ENCODE data around the gene ZC3H8.
"Not testable (repeated sequence)": the region's sequence is repeated elsewhere in the genome, so short reads cannot be mapped to it uniquely, and the experiment has no call there.

ZC3H8 gene

DNA sequence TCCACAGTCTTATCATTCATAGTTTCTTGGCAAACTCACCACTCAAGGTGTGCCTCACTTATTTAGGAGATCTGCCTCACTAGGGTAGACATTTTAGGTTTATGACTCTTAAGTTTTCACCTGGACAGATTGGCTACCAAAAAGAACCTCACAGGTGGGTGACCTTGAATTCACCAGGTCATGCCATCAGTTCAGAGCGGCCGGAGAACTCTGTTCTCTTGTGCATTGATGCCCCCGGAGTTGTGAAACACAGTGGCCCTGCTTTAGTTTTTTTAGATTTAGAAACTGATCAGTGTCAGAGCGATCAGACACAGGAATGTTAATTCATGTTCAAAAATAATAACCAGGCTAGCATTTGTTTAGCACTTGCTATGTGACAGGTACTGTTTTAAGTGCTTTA is 27.2 kb upstream of the ZC3H8 start:
- not testable (repeated sequence) for H4K8ac ChIP-seq (ENCODE audit: low read depth, low read length); H3K4ac ChIP-seq (ENCODE audit: low read depth, low read length); H3K27ac ChIP-seq (ENCODE audit: low read depth, low read length); H3K79me1 ChIP-seq (ENCODE audit: low read length); H3K79me2 ChIP-seq (ENCODE audit: control insufficient read depth, insufficient read depth, low read length); H3K27me3 ChIP-seq (ENCODE audit: insufficient read depth, low read length, poor library complexity); H2BK120ac ChIP-seq (ENCODE audit: low read depth, low read length); H3K4me2 ChIP-seq (ENCODE audit: low read length); H2BK15ac ChIP-seq (replicated peaks; ENCODE audit: low read depth); H3K4me1 ChIP-seq (ENCODE audit: control insufficient read depth, low read depth, low read length); H2AK5ac ChIP-seq (ENCODE audit: low read length); H3K36me3 ChIP-seq (ENCODE audit: control insufficient read depth, insufficient read depth, low read length); H3K18ac ChIP-seq (ENCODE audit: low read length); H3K23ac ChIP-seq (ENCODE audit: low read length); H2BK5ac ChIP-seq (ENCODE audit: low read length); H4K5ac ChIP-seq (ENCODE audit: low read length); H3K56ac ChIP-seq (ENCODE audit: low read length); H3K9ac ChIP-seq (ENCODE audit: low read length); H3K4me3 ChIP-seq (ENCODE audit: low read length); DNase-seq
- no CpG with 5 or more reads among the region's 4 CpGs for WGBS (ENCODE audit: extremely low coverage, insufficient coverage, low lambda C conversion rate)

DNA sequence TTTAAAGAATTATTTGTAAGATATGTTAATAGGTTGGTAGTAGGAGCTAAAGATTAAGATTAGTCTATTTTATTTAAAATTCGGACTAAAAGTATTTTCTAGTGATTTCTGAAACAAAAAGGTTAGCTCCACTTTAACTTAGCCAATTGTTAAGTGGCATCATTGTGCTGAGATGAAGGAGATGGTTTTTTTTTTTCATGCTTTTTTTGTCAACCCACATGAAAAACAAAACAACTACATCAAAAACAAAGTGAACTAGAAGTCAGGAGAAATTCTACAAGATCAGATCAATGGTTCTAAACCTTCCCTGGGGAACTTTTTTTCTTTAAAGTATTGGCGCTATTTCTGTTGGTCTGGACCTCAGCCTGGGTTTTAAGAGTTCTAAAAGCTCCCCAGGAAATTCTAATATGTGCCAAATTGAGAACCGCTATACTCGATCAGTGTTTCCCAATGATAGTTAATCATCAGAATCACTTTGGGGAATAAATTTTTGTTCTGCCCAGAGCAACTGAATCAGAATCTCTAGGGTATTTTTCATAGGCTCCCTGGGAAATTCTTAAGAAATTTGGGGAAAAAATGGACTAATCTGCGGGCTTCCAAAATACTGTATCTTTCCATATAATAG is 22.9 kb upstream of the ZC3H8 start:
- H3K4ac ChIP-seq (ENCODE audit: low read depth, low read length) = no peak overlapping the region
- H4K8ac ChIP-seq (ENCODE audit: low read depth, low read length) = no peak overlapping the region
- H3K18ac ChIP-seq (ENCODE audit: low read length) = no peak overlapping the region
- H3K4me1 ChIP-seq (ENCODE audit: control insufficient read depth, low read depth, low read length) = no peaks in the 10 kb centered on the region
- no peak overlapping the region for H3K23ac ChIP-seq (ENCODE audit: low read length)
- no peak overlapping the region for H4K5ac ChIP-seq (ENCODE audit: low read length)
- no peaks in the 10 kb centered on the region for H3K79me1 ChIP-seq (ENCODE audit: low read length)
- H2AK5ac ChIP-seq (ENCODE audit: low read length) = no peak overlapping the region
- H2BK15ac ChIP-seq (replicated peaks; ENCODE audit: low read depth) = no peak overlapping the region
- H2BK5ac ChIP-seq (ENCODE audit: low read length) = no peak overlapping the region
- no peak overlapping the region for H3K56ac ChIP-seq (ENCODE audit: low read length)
- no peaks in the 10 kb centered on the region for H3K36me3 ChIP-seq (ENCODE audit: control insufficient read depth, insufficient read depth, low read length)
- H3K27ac ChIP-seq (ENCODE audit: low read depth, low read length) = no peak overlapping the region
- H3K9ac ChIP-seq (ENCODE audit: low read length) = no peak overlapping the region
- DNase-seq = no peak
- no peak overlapping the region for H3K4me3 ChIP-seq (ENCODE audit: low read length)
- H2BK120ac ChIP-seq (ENCODE audit: low read depth, low read length) = no peak overlapping the region
- H3K4me2 ChIP-seq (ENCODE audit: low read length) = no peak overlapping the region
- no peaks in the 10 kb centered on the region for H3K79me2 ChIP-seq (ENCODE audit: control insufficient read depth, insufficient read depth, low read length)
- no peaks in the 10 kb centered on the region for H3K27me3 ChIP-seq (ENCODE audit: insufficient read depth, low read length, poor library complexity)
- 100% methylated on average over 1 of the region's 5 CpGs for WGBS (ENCODE audit: extremely low coverage, insufficient coverage, low lambda C conversion rate)

DNA sequence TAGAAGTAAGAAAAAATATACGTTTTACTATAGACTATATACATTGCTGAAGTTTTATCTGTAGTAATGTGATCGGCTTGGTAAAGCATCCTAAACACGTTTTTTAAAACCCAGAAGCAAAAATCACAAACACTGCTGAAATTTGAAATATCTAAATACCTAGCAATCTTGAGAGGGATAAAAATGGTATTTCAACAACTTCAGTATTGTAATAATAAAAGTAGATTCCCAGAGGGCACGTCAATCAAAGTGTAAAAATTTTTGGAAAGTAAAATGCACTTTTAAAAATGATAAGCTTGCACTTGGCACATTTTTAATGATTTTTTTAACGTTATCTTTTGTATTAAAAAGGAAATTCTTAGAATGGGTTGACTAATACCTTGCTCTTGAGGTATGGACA is 22.1 kb upstream of the ZC3H8 start:
- H2BK120ac ChIP-seq (ENCODE audit: low read depth, low read length) = no peak overlapping the region
- no CpG with 5 or more reads among the region's 5 CpGs for WGBS (ENCODE audit: extremely low coverage, insufficient coverage, low lambda C conversion rate)
- no peak overlapping the region for H3K27ac ChIP-seq (ENCODE audit: low read depth, low read length)
- H4K5ac ChIP-seq (ENCODE audit: low read length) = no peak overlapping the region
- no peaks in the 10 kb centered on the region for H3K79me2 ChIP-seq (ENCODE audit: control insufficient read depth, insufficient read depth, low read length)
- H3K4me1 ChIP-seq (ENCODE audit: control insufficient read depth, low read depth, low read length) = peaks cover 2% of the 10 kb centered on the region
- no peak overlapping the region for H2AK5ac ChIP-seq (ENCODE audit: low read length)
- no peak overlapping the region for H3K23ac ChIP-seq (ENCODE audit: low read length)
- no peak overlapping the region for H3K56ac ChIP-seq (ENCODE audit: low read length)
- no peak overlapping the region for H2BK15ac ChIP-seq (replicated peaks; ENCODE audit: low read depth)
- H2BK5ac ChIP-seq (ENCODE audit: low read length) = no peak overlapping the region
- H3K4me2 ChIP-seq (ENCODE audit: low read length) = no peak overlapping the region
- no peak overlapping the region for H4K8ac ChIP-seq (ENCODE audit: low read depth, low read length)
- H3K79me1 ChIP-seq (ENCODE audit: low read length) = no peaks in the 10 kb centered on the region
- no peak overlapping the region for H3K9ac ChIP-seq (ENCODE audit: low read length)
- no peak overlapping the region for H3K4me3 ChIP-seq (ENCODE audit: low read length)
- no peaks in the 10 kb centered on the region for H3K36me3 ChIP-seq (ENCODE audit: control insufficient read depth, insufficient read depth, low read length)
- H3K4ac ChIP-seq (ENCODE audit: low read depth, low read length) = no peak overlapping the region
- H3K27me3 ChIP-seq (ENCODE audit: insufficient read depth, low read length, poor library complexity) = no peaks in the 10 kb centered on the region
- H3K18ac ChIP-seq (ENCODE audit: low read length) = no peak overlapping the region
- DNase-seq = no peak

DNA sequence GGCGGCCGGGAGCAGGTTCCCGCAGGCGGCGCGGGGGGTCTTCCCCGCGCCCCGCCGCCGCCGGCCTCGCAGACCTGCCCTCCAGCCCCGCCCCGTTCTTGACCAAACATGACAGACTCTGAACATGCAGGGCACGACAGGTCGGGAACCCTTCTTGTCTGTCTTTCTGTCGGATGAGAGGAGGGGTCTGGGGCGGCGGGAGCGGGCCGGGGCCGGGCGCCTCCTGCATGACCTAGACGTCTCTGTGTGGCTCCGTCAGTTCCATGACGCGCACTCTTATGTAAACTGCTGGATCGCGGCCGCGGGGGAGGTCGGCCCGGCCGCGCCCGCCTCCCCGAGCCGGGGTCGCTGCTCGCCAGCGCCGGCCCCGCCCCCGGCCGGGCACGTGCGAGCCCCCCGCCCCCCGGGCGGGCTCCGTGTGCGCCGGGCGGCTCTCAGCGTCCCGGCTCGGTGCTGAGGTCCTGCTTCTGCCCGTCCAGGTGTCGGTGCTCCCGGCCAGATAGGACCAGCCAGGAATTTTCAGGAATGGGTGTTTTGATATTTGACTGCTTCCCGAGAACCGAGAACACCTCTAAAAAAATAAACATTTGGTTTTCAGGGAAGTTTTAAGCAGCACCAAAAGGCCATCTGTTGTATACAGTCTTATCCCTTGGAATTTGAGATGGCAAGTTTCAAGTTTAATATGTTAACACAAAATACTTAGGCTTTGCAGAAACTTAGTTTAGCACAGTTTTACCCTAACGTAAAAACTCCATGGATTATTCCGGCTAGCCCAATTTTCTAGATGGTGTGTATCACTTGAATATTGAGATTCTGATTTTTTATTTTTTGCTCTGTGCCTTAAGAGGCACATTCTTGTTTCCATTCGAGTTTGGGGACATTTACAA is 21.3 kb upstream of the ZC3H8 start:
- Histone ChIP-seq H3K18ac (ENCODE audit: low read length) (peak overlapping the region; percentile 99), H3K27ac (ENCODE audit: low read depth, low read length) (peak overlapping the region; percentile 100), H3K36me3 (ENCODE audit: control insufficient read depth, insufficient read depth, low read length) (no peaks in the 10 kb centered on the region), H3K4me2 (ENCODE audit: low read length) (peak overlapping the region; percentile 75), H3K27me3 (ENCODE audit: insufficient read depth, low read length, poor library complexity) (no peaks in the 10 kb centered on the region), H2BK15ac (replicated peaks; ENCODE audit: low read depth) (no peak overlapping the region), H3K79me2 (ENCODE audit: control insufficient read depth, insufficient read depth, low read length) (no peaks in the 10 kb centered on the region), H4K8ac (ENCODE audit: low read depth, low read length) (peak overlapping the region; percentile 96), H3K4me3 (ENCODE audit: low read length) (peak overlapping the region; percentile 90), H4K5ac (ENCODE audit: low read length) (no peak overlapping the region), H3K23ac (ENCODE audit: low read length) (peak overlapping the region; percentile 80), H3K4me1 (ENCODE audit: control insufficient read depth, low read depth, low read length) (peaks cover 2% of the 10 kb centered on the region), H3K4ac (ENCODE audit: low read depth, low read length) (peak overlapping the region; percentile 98), H3K9ac (ENCODE audit: low read length) (peak overlapping the region; percentile 100), H3K56ac (ENCODE audit: low read length) (peak overlapping the region; percentile 99), H2AK5ac (ENCODE audit: low read length) (no peak overlapping the region), H3K79me1 (ENCODE audit: low read length) (no peaks in the 10 kb centered on the region), H2BK120ac (ENCODE audit: low read depth, low read length) (peak overlapping the region; percentile 88), H2BK5ac (ENCODE audit: low read length) (peak overlapping the region; percentile 99)
- WGBS (ENCODE audit: extremely low coverage, insufficient coverage, low lambda C conversion rate) = no CpG with 5 or more reads among the region's 66 CpGs
- DNase-seq = peak; percentile 94

DNA sequence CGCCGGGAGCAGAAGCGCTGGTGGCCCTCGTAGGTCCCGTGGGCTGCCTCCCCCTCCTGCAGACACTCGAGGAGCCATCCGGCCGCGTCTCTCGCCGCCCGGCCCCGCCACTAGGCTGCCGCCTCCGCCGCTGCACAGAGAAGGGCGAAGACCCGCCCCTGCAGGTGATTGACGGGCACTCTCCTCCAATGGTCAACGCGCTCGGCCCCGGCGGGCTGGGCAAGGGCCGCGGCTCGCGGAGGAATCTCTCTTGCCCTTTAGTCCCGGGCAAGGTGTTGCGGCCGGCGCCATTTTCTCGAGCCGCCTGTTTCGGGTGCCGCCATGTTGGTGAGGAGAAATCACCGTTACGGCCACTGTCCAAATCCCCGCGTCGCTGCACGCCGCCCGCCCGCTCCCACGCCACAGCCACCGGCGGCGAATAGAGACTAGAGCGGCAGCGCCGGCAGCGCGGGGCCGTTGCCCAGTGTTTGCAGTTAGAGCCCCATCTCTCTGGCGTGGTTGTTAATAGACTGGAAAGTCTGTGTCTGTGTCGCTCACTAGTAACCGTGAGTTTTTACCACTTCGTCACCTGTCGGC is 20.6 kb upstream of the ZC3H8 start, which contains the start of gene ZC3H6:
TSS of gene ZC3H6 (plus strand) at position 287 of the 576 bp plus-strand sequence. CDS start 398 bp downstream, outside the sequence.
- H3K36me3 ChIP-seq (ENCODE audit: control insufficient read depth, insufficient read depth, low read length) = no peaks in the 10 kb centered on the region
- H3K9ac ChIP-seq (ENCODE audit: low read length) = peak within 1 kb of the TSS; percentile 100
- H3K79me2 ChIP-seq (ENCODE audit: control insufficient read depth, insufficient read depth, low read length) = no peaks in the 10 kb centered on the region
- H2BK15ac ChIP-seq (replicated peaks; ENCODE audit: low read depth) = no peak within 1 kb of the TSS
- H3K27ac ChIP-seq (ENCODE audit: low read depth, low read length) = peak within 1 kb of the TSS; percentile 100
- peaks cover 2% of the 10 kb centered on the region for H3K4me1 ChIP-seq (ENCODE audit: control insufficient read depth, low read depth, low read length)
- peak; percentile 98 for DNase-seq
- no peak within 1 kb of the TSS for H4K5ac ChIP-seq (ENCODE audit: low read length)
- peak within 1 kb of the TSS; percentile 98 for H3K4ac ChIP-seq (ENCODE audit: low read depth, low read length)
- H3K27me3 ChIP-seq (ENCODE audit: insufficient read depth, low read length, poor library complexity) = no peaks in the 10 kb centered on the region
- peak within 1 kb of the TSS; percentile 80 for H3K23ac ChIP-seq (ENCODE audit: low read length)
- H2AK5ac ChIP-seq (ENCODE audit: low read length) = no peak within 1 kb of the TSS
- H3K18ac ChIP-seq (ENCODE audit: low read length) = peak within 1 kb of the TSS; percentile 99
- peak within 1 kb of the TSS; percentile 96 for H4K8ac ChIP-seq (ENCODE audit: low read depth, low read length)
- peak within 1 kb of the TSS; percentile 88 for H2BK120ac ChIP-seq (ENCODE audit: low read depth, low read length)
- H3K4me2 ChIP-seq (ENCODE audit: low read length) = peak within 1 kb of the TSS; percentile 75
- no CpG with 5 or more reads among the region's 60 CpGs for WGBS (ENCODE audit: extremely low coverage, insufficient coverage, low lambda C conversion rate)
- H3K56ac ChIP-seq (ENCODE audit: low read length) = peak within 1 kb of the TSS; percentile 99
- peak within 1 kb of the TSS; percentile 90 for H3K4me3 ChIP-seq (ENCODE audit: low read length)
- H2BK5ac ChIP-seq (ENCODE audit: low read length) = peak within 1 kb of the TSS; percentile 99
- no peaks in the 10 kb centered on the region for H3K79me1 ChIP-seq (ENCODE audit: low read length)
